Panc1 (cell line): ENCODE data around the gene INCA1.

ENCODE experiments used
- CTCF ChIP-seq: fragments of 450-650 bp; IDR thresholded peaks from 2 replicates; pipeline ENCODE4 v1.5.1; 2017; ENCODE audit warnings: mild to moderate bottlenecking
- REST ChIP-seq, 2 experiments: IDR thresholded peaks; 2 replicates each; pipeline ENCODE4 v1.6.1; 2011 to 2012; ENCODE audit warnings: low read depth in 2 of 2, control low read depth in 1 of 2, low read length in 1 of 2, mild to moderate bottlenecking in 1 of 2, moderate library complexity in 1 of 2; ENCODE audit not compliant: insufficient read depth in 1 of 2
- SIN3A ChIP-seq: IDR thresholded peaks from 2 replicates; pipeline ENCODE4 v1.6.1; 2012; ENCODE audit warnings: low read depth, mild to moderate bottlenecking, low read length, moderate library complexity, borderline replicate concordance; ENCODE audit not compliant: insufficient read depth

- TF ChIP-seq REST (IDR thresholded peaks at IDR 0.05; ENCODE audit: insufficient read depth in 1 of 2, low read depth in 2 of 2, low read length in 1 of 2) (no peak), CTCF (peak; percentile 83), SIN3A (no peak)
These were observed 34.2 kb upstream of the INCA1 start for GRCh38 chr17:5031365-5032082.
